Fibroblast of gingiva (primary cell): ENCODE measurements around the gene FBLN2.
"Not testable (repeated sequence)": the region's sequence is repeated elsewhere in the genome, so short reads cannot be mapped to it uniquely, and the experiment has no call there.

Experiments used
- DNase-seq: peaks from one replicate; pipeline ENCODE4 v3.0.0-alpha.2; 2011; ENCODE audit warnings: low read depth

FBLN2 gene

GRCh38 chr3:13548696-13549622, at the start of gene FBLN2:
Gene FBLN2 (plus strand): TSS chr3:13549125. CDS start chr3:13570356, 21,231 bp downstream.
- peak; percentile 53 for DNase-seq

- DNase-seq: not testable (repeated sequence)
Observed at GRCh38 chr3:13499246-13499645, 49.7 kb upstream of the FBLN2 start.

GRCh38 chr3:13500133-13500885, 48.6 kb upstream of the FBLN2 start:
- no peak for DNase-seq

GRCh38 chr3:13501056-13501455, 47.9 kb upstream of the FBLN2 start:
- DNase-seq: no peak

- no peak for DNase-seq
Observed at GRCh38 chr3:13501521-13501920, 47.4 kb upstream of the FBLN2 start.

DNA sequence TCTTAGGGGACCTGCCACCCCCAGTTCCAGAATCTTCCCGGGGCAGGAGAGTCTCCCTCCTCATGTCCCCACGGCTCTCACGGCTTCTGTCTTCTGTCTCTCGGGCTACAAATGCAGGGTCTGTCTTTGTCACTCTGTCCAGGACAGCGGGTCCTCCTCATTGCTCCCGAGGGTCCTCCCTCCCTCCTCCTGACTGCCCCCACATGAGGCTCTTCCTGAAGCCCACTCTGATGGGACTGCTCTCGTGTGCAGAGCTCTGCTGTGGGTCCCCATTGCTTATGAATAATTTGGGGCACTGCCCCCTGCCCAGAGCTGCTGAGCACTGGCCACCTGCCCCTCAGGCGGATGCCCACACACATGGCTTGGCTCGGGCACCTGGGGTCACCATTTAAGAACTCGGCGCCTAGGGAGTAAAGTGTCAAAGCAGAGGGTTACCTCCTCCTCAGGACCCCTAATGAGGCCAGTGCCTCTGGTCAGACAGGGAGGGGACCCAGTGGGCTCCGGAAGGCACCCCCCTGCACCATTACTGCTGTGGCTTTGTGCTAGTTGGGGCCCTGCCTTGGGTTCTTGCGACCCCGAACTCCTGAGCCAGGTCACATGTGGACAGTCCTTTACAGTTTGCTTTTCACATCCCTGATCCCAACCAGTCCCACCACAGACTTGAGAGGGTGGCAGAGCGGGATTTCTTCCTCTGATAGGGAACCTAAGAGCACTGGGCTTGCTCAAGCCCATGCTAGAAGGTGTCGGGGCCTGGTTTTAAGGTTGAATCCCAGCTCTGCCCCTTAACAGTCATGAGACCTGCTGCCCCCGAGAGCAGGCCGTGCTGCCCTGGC, 46.8 kb upstream of the FBLN2 start:
- DNase-seq: no peak

- DNase-seq: no peak
Observed at GRCh38 chr3:13502791-13503060, 46.2 kb upstream of the FBLN2 start.

DNA sequence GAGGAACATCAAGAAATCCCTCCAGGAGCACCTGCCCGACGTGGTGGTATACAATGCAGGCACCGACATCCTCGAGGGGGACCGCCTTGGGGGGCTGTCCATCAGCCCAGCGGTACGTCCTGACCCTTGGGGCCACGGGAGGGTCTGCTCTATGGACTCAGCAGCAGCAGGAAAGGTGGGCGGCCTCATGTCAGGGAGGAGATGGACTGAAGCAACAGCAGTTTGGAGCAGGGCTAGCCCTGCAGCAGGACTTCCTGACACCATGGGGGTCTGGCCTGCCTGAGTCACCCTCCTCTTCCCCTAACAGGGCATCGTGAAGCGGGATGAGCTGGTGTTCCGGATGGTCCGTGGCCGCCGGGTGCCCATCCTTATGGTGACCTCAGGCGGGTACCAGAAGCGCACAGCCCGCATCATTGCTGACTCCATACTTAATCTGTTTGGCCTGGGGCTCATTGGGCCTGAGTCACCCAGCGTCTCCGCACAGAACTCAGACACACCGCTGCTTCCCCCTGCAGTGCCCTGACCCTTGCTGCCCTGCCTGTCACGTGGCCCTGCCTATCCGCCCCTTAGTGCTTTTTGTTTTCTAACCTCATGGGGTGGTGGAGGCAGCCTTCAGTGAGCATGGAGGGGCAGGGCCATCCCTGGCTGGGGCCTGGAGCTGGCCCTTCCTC, 44.6 kb upstream of the FBLN2 start:
- no peak for DNase-seq

DNA sequence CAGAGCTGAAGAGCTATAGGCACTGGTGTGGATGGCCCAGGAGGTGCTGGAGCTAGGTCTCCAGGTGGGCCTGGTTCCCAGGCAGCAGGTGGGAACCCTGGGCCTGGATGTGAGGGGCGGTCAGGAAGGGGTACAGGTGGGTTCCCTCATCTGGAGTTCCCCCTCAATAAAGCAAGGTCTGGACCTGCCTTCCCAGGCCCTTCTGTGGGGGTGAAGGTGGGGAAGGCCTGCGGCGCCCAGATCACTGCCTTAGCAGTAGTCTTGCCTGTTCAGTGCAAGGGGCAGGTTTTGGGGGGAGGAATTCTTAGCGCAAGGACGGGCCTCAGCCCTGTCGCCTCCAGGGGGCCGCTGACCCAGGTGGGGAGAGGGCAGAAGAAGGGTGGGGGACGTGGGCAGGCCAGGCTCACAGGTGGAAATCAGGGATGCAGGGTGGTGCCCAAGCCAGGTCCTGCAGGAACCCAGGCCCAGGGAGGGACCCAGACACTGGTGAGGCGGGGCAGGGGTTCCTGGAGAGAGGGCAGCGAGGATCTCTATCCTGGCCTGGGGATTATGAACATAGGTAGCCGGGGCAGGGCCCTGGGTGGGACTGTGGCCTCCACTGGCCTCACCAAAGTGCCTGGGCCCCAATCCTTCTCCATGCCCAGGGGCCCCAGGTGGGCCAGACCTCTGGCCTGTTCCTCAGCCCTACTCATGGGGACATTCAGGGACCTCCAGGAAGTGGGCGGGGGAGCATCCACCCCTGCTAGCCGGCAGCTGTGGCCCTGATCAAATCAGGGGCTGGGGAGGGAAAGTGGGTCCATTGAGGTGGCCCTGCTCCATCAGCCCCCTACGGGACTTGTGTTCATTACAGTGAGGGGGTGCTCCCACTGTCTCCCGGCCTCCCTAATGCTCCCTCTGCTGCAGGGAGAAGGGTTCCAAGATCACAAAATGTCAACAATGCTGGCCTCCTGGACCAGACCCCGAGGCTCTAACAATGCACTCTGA, 43.5 kb upstream of the FBLN2 start:
- no peak for DNase-seq

- no peak for DNase-seq
Observed at GRCh38 chr3:13506239-13506638, 42.7 kb upstream of the FBLN2 start.

- no peak for DNase-seq
Observed at GRCh38 chr3:13506680-13507079, 42.2 kb upstream of the FBLN2 start.

DNA sequence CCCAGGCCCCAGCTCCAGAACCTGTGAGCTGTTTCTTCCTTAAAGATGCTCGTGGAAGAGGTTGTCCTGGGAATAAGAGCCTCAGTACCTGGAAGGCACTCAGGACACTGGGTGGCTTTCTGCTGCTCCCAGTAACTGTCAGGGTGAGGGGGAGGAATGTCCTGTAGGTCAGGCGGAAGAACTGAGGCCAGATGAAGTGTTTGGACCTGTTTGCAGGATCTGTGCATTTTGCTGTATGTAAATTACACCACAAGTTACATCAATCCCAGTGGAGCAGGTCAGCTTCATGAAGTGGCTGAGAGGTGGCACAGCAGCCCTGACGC, 41.7 kb upstream of the FBLN2 start:
- DNase-seq: no peak

DNA sequence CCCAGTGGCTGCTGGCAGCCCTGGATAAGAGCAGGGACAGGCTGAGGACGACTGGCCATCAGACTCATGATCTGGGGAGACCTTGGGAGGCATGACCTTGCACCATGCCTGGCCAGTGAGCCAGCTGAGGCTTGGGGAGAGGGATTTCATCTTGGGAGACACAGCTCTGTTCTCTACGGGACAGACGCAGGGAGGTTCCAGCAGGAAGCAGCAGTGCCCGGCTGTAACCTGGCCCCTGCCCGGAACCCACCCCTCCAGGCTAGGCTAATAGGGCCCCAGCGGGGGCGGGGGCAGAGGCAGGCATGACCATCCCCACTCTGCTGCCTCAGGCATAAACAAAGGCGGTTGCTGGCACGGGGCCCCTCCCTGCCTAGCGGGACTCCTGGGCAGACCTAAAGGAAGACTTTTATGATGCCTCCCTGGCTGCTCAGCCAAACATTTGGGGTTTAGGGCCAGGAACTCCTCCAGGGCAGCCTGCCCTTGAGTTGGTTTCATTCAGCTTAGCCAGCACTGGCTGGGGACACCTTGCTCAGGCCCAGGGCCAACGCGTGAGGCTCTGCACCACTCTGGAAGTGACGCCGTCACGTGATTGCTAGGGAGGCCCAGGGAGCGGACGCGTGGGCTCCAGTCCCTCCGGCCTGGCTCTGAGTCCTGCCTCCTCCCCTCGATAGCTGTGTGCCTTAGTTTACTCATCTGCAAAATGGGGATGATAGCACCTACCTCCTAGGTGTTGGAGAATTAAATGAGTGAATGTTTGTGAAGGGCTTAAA, 41.2 kb upstream of the FBLN2 start:
- DNase-seq: peak; percentile 64

DNA sequence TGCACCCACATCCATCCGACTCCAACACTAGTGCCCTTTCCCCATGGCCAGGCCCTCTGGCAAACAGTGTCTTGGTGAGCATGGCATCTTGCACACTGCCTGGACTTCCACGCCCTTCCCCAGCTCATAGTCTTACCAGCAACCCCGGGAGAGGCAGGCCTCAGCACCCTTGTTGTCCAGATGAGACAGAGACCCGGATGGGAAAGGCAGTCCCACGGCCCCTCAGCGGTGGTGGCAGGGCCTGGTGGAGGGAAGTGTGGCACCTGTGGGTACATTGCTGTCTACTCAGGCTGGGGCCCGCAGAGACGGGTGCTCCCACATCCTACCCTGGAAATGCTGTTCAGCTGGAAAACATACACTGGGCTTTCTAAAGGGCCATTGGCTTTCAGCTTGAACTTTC, 40.4 kb upstream of the FBLN2 start:
- DNase-seq: no peak

DNA sequence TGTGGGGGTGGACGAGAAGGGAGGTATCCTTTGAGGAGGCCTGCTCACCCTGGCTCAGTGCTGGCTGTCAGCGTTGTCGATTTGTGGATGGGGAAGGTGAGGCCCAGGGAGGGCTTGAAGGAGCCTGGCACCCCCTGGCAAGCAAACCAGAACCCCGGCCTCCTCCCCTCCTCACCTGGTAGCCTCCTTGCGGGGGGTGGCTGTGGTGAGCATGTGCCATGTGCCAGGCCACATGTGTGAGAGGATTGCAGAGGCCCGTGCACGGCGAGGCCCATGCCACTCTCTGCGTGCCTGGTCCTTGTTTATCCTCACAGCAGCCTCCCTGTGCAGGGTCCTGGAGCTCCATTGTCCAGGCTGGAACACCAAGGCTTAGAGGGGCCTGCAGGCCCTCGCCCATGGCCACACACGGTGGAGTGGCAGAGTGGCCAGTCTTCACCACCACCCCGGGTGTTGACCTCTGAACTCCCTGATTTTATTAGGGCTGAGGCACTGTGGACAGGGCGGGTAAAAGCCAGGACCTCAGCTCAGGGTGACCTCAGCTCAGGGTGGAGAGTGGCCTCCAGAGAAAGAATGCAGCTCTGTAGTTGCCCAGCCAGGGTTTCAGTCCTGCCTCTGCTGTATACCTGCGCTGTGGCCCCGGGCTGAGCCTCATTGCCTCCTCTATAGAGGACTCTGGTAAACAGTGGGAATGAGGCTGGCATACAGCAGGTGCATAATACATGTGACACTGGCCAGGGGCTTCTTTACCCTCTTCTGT, 39.7 kb upstream of the FBLN2 start:
- DNase-seq: no peak

- DNase-seq: no peak
Observed at GRCh38 chr3:13509816-13510192, 39.1 kb upstream of the FBLN2 start.

GRCh38 chr3:13512451-13512850, 36.5 kb upstream of the FBLN2 start:
- DNase-seq: no peak

- DNase-seq: peak; percentile 78
Observed at GRCh38 chr3:13513051-13513912, 35.6 kb upstream of the FBLN2 start.
